GM18519 (cell line): ENCODE results near the gene PLA2G5.
"Not testable (repeated sequence)": the region's sequence is repeated elsewhere in the genome, so short reads cannot be mapped to it uniquely, and the experiment has no call there.

ENCODE experiments used
- ATAC-seq: cut with Tn5 transposase; IDR thresholded peaks from one replicate; pipeline ENCODE4 v1.9.1; 2021; ENCODE audit warnings: mild to moderate bottlenecking, moderate library complexity; ENCODE audit not compliant: unreplicated experiment, low FRiP score

The PLA2G5 gene

DNA sequence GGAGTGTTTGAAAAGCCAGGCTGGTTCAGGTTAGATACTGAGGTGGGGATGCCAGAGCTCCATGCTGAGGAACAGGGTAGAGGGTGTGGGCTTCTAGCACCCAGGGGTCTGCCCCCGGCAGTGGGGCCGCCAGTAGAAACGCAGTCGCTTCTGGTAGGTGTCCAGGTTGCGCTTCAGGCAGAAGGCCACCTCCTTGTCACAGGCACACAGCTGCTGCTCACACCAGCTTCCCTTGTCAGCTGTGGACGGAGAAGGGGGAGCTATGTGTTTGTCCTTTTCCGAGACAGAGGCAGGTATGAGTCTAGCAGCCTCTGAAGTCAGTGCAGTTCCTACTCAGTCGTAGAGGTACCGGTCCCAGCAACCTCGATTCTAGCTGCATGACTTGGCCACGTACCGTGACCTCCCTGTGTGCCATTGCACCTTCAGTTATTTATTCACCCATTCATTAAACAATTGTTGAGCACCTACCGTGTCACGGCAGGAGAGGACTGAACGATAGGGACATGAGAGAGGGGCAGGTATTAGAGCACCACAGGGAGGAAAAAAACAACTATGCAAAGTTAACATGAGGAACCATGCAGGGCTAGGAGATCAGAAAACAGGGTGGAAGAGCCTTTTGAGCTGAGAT lies 44.1 kb downstream of the PLA2G5 start:
- ATAC-seq: no peak

DNA sequence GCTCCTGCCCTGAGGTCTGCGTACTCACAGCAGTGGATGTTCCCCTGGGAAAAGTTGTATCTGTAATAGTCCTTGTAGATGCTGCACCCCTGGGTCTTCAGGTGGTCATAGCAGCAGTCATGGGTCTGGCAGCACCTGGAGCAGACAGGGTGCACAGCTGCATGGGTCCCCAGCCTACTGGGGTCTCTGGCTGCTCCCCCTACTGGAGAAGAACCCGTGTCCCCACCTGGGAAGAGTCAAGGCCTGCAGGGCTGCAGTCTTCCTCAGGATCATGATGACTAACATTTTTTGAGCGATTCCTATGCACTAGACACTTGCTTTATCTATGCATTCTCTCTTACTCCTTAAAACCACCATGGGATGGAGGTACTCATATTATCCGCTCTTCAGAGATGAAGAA lies 45.5 kb downstream of the PLA2G5 start:
- no peak for ATAC-seq

DNA sequence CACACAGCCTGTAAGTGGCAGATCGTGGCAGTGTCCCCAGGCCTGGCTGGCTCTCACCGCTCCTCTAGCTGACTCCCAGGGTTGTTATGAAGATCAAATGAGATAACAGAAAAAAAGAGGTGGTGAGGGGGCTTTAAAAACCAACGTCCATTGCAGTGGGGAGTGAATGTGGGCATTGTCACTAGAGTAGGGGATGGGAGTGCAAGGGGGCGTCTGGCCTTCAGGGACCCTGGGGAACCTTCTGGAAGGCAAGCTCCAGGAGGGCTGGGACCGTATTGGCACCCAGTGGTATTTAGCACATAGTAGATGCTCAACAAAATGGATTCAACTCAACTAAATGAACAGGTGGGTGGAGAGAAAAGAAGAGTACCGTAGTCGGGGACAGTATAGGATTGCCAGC lies 45.9 kb downstream of the PLA2G5 start:
- no peak for ATAC-seq

DNA sequence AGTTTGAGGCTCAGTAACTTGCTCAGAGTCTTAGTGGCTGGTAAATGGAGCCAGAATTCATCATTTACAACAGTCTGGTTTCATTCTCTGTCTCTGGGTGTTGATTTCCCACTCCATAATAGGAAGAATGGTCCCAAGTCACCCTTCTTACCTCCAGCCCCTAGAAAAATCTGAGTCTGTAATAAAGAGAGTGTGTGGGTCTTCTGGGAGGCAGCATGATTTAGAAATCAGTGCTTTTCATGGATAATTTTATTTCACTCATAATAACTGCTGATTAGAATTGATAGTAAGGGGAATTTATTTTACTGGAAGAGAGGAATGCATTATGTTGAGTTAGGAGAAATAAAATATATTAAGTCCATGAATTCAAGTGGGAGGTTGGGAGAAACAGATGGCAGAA lies 47.2 kb downstream of the PLA2G5 start:
- ATAC-seq: no peak

DNA sequence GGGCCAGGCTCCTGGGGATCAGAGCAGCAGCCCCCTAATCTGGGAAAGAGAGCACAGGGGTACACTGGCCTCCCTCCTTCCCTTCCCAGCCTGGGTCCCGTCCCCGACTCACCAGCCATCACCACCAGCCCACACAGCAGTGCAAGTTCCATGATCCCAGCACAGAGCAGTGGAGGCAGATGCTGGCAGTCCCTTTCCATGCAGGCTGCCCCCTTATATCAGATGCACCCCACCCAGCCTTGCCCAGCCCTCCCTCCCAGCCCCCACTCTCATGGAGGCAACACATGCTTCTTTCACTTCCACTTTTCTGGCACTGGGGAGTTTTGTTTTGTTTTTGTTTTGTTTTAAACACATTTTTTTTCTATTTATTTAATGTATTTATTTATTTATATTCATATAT lies 49.4 kb downstream of the PLA2G5 start, which contains the start of gene PLA2G2D:
PLA2G2D (minus strand) TSS at position 190 of the 400 bp plus-strand sequence; CDS start at position 152, 38 bp downstream.
- no peak for ATAC-seq

DNA sequence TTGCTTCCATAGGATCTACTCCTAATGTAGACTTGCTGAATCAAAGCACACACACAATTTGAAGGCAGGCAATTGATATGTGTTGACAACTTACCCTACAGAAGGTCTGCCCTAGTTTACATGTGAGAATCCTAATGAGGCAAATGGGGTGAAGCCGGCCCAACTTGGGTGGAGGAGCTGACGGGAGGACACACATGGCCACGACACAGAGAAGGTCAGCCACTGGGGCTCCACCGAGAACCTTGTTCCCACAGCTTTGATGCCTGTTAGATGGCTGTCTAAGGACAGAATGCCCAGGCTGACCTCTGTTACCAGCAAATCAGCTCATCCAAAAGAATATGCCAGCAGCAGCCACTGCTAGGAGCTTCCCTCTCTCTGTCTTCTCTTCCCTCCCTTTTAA lies 50.8 kb downstream of the PLA2G5 start:
- ATAC-seq: no peak

DNA sequence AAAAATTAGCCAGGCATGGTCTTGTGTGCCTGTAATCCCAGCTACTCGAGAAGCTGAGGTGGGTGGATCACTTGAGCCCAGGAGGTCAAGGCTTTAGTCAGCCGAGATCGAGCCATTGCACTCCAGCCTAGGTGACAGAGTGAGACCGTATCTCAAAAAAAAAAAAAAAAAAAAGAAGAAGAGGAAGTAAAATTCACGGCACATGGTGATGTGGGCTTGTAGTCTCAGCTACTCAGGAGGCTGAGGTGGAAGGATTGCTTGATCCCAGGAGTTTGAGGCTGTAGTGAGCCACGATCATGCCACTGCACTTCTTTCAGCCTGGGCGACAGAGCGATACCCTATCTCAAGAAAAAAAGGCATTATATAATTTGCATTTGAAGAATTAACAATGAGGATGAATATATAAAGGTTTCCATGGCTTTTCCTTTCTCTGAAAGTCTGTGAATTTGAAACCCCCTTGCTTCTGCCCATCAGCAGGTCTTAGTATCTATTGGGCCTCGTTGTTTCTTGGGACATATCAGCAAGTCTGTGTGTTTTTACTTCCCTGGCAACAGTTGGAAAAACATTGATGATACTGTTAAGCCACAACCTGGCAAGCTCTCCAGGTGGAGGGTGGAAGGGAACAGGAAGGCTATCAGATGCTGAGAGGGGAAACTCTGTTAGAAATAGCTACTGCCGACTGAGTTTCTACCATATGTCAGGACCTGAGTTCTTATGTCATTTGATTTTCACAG lies 53.9 kb downstream of the PLA2G5 start:
- ATAC-seq: no peak

DNA sequence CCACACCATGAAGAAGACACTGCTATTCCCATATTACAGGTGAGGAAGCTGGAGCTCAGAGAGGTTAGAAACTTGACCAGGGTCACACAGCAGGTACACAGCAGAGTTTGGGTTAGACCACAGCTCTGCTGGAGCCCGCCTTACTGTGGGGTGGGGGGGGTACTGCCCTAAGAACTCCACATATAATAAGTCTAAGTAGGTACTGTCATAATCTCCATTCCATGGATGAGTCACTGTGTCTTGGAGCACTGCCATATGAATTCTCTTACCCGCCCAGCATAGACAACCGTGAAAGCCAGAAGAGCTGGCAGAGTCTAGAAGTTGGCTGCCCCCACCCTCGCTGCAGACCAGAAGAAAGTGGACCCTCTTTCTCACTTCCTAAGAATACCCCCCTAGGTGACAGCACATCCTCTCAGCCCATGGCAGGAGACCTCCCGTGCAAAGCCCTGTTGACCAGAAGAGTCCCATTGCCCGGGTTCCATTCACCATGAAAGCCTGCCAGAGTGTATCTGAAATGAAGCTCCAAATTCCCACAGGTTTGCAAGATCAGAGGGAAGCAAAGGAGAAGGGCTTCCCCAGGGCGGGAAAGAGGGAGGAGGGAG lies 54.6 kb downstream of the PLA2G5 start:
- ATAC-seq: no peak

DNA sequence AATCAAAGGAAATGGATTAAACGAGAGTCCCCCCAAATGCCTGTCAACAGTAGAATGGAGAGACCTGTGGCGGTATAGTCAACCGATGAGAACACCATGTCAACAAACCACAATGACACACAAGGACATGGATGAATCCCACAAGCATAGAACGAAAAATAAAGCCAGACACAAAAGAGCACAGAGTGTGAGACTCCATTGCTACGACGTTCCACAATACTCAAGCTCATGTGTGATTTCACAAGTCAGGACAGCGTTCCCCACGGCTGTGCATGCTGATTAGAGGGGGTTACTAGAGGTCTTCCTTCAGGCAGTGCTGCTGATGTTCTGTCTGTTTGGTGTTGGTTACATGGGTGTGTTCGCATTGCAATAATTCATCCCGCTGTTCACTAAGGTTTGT lies 55.1 kb downstream of the PLA2G5 start:
- no peak for ATAC-seq

DNA sequence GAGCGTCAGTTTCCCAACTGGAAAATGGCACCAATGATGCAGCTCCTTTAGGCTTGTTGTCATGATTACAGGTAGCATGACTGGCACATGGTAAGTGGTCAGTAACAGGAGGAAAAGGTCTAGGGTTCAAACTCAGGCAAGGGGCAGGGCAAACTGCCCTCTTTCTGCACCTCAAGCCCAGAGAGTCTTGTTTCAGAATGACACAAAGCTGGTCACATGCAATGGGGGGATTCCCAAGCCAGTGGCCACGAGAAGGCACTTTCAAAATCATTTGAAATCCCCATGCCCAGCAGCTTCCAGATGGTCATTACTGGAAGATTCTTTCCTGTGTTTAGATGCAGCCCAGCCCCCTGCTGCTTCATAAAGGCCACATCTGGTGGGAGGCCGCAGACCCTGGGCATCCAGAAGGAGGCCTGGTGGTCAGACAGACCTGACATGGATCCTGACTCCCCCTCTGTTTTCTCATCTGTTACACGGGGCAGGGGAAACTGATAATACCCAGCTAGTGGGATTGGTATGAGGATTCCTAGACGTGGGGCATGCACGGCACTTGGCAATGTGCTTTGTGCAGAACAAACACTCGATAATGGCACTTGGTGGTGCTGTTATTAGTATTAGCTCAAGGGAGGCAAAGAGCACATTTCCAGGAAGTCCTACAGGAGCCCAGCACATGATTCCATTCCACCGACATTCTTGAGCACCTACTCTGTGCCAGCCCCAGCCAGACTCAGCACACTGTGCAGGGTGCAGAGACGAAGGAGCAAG lies 56.2 kb downstream of the PLA2G5 start:
- ATAC-seq: no peak

DNA sequence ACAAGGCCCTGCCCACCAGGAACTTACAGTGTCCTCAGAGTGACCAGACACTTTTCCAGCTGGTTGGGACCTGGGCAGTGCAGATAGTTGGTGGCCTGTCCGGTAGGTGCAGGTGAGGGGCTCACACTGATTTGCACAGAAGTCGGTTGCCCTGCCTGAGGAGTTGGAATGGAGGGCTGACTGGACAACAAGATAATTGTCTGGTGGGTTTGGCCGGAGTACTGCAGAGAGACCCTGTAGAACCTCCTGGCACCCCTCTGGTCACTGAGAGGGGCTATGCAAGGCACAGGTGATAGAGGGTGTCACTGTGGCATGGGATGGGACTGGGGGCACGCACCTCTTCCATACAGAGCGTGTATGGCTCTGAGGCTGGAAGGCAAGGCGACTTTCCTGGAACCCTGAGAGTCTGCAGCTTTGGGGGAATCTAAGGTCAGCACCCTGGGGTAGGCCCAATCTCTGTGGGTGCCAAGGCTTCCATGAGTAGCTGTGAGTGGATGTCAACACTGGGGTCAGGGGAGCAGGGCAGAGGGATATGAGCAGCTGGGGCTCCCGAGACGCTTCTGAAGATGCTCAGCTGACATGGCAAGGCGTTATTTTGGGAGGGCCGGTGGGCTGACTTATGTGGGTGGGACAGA lies 56.9 kb downstream of the PLA2G5 start:
- no peak for ATAC-seq

DNA sequence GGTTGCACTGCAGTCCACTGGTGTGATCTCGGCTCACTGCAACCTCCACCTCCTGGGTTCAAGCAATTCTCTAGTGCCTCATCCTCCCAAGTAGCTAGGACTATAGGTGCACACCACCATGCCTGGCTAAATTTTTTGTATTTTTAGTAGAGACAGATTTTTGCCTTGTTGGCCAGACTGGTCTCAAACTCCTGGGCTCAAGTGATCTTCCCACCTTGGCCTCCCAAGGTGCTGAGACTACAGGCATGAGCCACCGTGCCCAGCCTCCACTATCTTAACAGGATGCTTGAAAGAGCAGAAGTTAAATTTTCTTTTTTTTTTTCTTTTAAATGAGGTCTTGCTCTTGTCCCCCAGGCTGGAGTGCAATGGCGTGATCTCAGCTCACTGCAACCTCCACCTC lies 60.5 kb downstream of the PLA2G5 start:
- not testable (repeated sequence) for ATAC-seq

DNA sequence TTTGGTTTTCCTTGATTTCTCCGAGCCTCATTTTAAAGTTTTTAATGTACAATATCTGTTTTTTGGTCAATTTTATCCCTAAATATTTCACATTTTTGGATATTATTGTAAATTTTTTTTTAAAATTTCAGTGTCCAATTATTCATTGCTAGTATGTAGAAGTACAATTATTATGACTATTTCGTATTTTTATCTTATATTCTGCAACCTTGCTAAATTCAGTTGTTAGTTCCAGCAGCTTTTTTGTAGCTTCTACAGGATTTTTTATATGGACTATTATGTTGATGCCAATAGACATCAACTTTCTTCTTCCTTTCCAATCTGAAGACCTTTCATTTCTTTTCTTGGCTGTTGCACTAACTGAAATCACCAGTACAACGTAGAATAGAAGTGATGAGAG lies 65.0 kb downstream of the PLA2G5 start:
- ATAC-seq: no peak

DNA sequence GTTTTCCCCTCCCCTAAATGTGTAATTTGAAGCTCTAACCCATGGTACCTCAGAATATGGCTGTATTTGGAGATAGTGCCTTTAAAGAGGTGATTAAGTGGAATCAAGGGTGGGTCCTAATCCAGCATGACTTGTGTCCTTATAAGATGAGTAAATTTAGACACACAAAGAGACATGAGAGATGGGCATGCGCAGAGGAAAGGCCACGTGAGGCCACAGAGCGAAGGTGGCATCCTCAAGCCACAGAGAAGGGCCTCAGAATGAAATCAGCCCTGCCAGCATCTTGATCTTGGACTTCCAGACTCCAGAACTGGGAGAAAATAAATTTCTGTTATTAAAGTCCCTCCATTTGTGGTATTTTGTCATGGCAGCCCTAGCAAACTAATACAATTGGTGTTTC lies 66.3 kb downstream of the PLA2G5 start:
- no peak for ATAC-seq

DNA sequence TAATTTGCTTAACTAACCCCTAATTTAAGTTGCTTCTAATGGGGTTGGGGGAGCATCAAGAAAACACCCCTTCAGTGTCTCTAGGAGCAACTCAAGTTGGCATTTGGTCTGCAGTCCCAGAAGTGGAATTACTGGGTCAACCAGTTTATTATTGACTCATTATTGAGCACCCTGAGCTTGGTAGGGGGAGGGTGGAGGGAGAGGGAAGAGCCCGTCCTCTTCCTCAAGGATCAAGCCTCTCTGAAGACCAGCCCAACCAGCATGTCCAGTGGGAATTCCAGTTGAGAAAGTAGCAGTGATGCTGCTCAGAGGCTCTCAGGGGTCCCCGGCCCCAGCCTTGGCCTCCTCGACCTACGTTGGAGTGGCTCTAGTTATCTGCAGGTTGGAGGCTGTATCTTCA lies 67.1 kb downstream of the PLA2G5 start:
- ATAC-seq: no peak

DNA sequence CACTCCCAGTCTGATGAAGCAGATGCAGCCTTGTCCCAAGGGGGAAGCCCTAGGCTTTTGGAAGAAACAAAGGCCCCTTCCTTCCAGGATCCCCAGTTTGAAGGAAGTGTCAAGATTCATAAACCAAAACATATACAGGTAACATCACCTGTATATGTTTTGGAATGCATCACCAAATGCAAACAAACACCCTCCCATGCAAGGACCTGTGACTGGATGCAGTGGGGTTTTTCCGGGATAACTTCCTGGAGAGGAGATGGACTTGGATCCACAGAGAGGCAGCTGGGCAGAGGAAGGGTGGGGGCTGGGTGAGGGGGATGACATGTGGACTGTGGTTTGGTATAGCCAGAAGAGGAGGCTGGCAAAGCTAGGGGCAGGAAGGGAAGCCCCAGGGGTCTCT lies 67.6 kb downstream of the PLA2G5 start:
- no peak for ATAC-seq

DNA sequence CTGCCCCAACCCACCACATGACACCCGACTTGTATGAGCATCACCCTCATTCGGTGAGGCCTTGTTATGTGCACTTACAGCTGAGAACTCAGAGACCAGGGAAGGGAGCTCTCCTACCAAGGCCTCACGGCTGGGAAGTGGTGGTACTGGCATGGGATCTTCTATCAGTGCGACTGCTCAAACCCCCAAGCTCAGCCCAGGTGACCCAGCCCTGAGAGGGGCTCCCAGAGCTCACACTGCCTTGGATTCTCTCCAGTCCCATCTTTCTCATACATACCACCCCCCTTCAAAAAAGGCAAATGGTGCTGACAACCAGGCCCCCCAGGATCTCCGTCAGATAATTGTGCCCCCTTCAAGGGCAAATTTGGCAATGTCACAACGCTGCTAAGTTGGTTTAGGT lies 68.4 kb downstream of the PLA2G5 start:
- no peak for ATAC-seq

DNA sequence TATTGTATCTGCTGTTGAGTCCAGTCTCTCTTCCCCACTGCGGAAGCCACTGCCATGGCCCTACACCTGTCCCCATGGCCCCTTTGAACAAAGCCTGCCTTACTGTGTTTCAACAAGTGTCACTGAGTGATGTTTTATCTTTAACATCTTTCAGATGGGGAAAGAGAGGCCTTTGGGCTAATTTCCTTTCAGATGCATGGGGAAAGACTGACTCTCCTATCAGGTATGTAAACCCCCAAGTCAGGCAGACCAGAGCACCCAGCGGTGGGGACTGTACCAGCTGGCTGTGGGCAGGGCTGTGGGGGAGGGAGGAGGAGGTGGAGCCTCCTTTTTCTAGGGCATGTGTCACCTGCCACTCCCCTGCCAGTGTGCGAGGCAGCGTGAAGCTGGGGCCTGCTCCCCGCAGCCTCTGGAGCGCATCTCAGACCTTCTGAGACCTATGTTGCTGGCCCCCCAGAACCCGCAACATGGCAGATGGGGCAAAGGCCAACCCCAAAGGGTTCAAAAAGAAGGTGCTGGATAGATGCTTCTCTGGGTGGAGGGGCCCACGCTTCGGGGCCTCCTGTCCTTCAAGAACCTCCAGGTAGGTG lies 69.1 kb downstream of the PLA2G5 start, which contains the start of gene PLA2G2F:
PLA2G2F (plus strand) TSS at position 363 of the 590 bp plus-strand sequence; CDS start at position 468, 105 bp downstream.
- ATAC-seq: no peak

DNA sequence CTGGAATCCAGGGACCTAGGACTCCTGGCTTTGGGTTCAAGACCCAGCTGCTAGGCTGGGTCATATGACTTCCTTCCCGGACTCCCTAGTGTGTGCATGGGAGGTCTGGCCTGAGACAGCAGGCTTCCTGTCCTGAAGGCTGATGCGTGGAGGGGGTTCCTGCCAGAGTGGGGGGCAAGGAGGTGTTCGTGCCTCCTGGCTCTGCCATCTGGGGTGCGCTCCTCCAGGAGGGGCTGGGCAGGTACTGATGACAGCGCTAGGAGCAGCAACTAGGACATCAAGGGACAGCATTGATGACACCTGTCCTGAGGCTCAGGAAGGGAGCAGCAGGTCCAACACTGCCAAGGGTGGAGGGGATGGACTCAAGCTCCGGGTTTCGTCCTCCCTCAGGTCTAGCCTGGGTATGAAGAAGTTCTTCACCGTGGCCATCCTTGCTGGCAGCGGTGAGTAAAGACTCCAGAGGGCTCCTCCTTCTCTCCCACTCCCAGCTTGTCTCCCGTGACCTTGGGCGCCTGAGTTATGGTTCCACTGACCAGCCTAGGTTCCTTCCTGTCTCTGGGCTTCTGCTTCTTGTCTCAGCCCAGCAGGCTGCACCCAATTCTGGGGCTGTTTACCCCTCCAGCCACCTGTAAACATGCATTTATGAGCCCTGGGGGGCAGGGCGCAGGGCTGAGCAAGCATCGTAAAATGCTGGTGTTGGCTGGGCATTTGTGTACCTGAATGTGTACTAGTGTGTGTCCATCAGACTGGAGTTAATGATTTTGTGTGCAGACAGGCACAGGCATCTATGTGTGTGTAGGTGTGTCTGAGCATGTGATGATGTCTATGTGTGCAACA lies 70.0 kb downstream of the PLA2G5 start:
- ATAC-seq: no peak
